Activated CD8-positive, alpha-beta memory T cell treated with anti-CD3 and anti-CD28 coated beads, Interleukin-2, amount 50 U/mL, for 48 hours (primary cell): ENCODE results near the gene POM121L2.
A peak's percentile ranks its signal among the peaks of the same experiment; 100 is the strongest.

Source experiments
- DNase-seq: peaks from one replicate; pipeline ENCODE4 v3.0.0-alpha.2; 2020

POM121L2 gene

GRCh38 chr6:27312146-27312949, at the start of gene POM121L2:
Gene POM121L2 (minus strand): TSS chr6:27312273. CDS start chr6:27312170, 103 bp downstream.
- peak; percentile 78 for DNase-seq

DNA sequence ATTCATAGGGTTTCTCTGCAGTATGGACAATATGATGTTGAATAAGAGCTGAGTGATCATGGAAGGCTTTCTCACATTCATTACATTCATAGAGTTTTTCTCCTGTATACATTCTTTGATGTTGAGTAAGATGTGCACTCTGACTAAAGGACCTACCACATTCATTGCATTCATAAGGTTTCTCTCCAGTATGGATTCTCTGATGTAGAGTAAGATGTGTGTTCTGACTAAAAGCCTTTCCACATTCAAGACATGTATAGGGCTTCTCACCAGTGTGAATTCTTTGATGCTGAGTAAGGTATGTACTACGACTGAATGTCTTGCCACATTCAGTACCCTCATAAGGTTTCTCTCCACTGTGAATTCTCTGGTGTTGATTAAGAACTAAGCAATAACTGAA, 47.2 kb upstream of the POM121L2 start:
- DNase-seq: no peak

GRCh38 chr6:27358786-27359185, 46.7 kb upstream of the POM121L2 start:
- DNase-seq: no peak

DNA sequence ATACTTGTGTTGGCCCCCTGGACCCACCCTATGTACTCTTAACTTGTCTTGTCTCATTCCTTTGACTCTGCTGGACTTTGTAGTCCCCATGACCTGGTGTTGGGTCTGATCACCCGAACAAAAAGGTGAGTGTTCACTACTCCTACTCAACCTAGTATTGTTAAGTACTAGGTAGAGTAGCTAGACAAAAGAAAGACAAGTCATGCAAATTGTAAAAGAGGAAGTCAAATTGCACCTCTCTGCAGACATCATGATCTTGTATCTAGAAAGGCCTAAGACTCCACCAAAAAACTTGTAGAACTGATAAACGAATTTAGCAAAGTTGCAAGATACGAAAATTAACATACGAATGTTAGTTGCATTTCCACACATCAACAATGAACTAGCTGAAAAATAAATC, 40.8 kb upstream of the POM121L2 start:
- DNase-seq: no peak

- no peak for DNase-seq
Observed at GRCh38 chr6:27334141-27334540, 22.1 kb upstream of the POM121L2 start.

GRCh38 chr6:27333642-27334040, 21.6 kb upstream of the POM121L2 start:
- no peak for DNase-seq

DNA sequence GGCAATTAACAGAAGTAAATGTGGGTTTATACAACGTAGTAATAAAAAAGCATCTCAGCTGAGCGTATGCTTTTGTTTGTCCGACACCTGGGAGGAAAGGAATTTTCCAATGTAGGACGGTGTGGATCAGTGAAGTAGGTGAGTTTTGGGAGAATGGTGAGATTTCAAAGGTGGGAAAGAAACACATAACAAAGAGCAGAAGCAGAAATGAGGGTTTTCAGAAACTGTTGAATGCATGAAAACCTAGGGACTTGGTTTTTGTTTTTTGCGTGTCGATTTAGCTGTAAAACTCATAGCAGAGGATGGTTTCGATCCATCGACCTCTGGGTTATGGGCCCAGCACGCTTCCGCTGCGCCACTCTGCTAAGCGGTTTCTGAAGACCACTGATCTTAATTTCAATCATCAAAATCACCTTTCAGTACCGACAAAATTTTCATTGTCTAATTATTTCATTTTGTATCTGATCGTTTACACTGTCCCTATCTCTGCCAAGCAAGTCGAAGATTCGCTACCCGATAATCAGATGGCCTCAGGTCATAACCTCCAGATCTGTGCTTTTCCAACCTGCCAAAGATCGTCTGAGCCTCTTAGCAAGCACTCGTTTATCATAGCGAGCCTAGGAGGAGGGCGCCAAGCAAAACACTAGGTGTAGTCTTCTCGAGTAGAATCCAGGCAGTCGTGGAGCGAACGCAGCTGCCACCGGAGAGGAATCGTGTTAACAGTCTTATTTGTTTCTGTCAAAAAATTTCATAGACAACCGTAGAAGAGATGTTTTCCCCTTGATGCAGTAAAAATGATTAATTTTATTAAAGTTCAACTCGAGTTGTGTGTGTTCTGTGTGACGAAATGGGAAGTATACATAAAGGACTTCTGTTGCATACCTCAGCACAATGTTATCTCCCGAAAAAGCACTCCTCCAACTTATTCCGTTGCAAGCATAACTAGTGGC, 20.9 kb upstream of the POM121L2 start:
- peak; percentile 76 for DNase-seq

DNA sequence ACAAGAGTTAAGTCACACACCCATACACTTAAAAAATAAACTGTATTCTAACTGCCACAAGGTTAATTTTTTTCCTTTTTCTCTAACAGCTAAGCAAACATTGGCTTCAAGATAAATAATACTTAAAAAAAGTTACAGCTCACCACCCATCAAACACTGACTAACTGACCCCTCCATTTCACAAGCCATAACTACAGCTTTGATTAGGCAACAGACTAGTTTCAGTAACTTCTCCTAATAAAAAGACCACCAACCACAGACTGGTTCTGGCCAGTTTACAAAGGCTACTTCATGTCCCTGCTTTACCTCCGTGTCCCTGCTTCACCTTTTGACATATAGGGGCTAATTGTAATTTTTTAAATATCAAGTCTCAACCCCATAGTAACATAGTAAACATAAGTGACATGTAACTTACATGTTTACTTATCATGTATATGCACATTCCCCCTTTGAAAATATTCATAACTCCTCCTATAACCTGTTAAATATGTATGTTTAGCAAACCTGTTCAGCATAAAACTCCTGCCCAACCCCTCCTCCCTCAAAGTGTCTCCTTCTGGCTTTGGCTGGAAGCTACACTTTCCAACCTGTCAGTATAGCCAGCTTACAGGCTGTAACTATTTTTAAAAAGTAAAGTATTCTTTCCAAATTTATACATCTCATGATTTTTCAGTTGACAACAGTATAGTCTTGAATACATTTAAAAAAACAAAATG, 15.1 kb upstream of the POM121L2 start:
- DNase-seq: no peak

DNA sequence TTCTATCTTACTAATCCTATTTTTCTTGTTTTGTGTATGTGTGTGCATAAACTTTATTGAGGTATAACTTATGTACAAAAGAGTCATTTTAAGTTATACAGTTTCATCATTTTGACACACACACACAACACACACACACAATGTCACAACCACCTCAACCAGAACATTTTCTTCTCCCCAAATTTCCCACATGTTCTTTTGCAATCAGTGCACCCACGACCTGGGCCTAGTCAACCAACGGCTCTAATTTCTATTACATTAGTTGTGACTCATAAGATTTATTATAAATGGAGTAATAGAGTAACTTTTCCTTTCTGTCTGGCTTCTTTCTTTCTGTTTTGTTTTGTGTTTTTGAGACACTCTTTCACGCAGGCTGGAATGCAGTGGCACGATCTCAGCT, 9.8 kb upstream of the POM121L2 start:
- DNase-seq: no peak

DNA sequence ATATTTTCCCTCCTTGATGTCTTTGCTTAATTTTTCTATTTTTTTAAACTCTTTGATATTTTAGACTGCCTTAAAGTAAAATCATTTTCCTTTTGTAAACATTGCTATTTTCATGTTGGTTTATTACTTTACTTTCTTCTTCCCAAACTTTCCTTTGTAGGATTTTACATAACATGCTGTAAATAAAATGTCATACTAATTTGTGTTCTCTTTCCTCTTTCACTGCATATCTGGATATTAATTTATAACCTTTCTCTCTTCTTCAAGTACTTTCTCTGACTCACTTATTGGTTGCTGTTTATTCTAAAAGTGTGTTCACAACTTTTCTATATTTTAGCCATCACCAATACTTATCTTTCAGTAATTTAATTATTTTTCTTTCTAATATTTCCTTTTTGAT, 9.3 kb upstream of the POM121L2 start:
- no peak for DNase-seq

GRCh38 chr6:27318973-27319372, 6.9 kb upstream of the POM121L2 start:
- DNase-seq: no peak

DNA sequence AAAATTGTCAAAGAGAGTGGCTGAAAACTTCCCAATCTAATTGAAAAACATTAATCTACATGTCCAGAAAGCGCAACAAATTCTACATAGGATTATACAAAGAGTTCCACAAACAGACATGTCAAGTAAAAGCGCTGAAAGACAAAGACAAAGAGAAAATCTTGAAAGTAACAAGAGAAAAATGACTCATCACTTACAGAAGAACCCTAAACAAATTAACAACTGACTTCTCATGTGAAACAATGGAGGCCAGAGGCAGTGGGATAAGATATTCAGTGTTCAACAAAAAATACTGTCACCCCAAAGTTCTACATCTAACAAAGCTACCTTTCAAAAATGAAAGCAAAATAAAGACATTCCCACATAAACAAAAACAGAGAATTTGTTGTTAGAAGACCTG, 2.0 kb upstream of the POM121L2 start:
- DNase-seq: no peak

DNA sequence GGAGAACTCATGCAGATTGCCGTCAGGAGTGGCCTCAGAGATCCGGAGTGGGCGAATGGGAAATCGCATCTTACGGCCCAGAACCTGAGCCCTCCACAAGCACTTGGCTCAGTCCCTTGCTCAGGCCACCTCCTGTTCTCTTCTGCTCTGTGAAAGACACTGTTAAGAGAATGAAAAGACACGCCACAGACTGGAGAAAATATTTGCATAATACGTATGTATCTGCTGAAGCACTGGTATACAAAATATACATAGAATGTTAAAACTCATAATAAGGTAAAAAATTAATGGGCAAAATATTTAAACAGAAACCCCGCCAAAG, 838 bp upstream of the POM121L2 start:
- no peak for DNase-seq

DNA sequence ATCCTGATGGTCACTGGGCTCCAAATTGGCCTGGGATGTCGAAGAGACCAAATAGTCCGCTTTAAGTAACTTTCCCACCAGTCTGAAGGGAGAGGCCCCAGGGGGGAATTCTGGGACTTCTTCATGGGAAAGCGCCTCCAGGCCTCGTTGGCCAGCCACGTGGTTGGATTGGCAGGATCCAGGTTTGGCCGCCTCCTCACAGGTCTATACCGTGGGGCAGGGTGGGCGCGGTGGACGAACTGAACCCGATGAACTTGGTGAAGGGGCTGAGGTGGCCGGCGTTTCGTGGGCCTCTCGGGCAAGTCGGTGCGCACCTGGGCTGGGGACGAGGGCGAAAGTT, 297 bp downstream of the POM121L2 start:
- DNase-seq: no peak

DNA sequence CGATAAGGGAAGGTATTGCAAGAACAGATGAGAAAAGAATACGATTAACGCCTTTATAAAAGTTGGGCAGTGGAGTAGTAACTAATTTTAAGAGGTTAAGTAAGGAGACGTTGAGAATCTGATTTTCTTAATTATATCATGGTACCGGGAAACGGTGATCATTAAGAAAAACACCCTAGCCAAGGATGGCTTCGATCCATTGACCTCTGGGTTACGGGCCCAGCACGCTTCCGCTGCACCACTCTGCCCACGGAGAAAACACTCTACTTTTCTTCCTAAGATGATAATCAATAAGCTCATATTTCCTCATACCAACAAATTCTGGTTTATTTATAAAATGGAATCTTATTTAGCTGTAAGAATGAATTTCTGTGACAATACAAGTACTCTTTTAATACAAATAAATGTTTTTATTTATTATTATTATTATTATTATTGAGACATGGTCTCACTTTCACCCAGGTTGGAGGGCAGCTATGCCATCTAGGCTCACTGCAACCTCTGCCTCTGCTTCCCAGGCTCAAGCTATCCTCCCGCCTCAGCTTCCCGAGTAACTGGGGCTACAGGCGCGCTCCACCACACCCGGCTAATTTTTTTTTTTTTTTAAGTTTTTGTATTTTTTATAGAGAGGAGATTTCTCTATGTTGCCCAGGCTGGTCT, 8.3 kb downstream of the POM121L2 start:
- DNase-seq: no peak

- DNase-seq: peak; percentile 71
Observed at GRCh38 chr6:27297857-27298730, 14.0 kb downstream of the POM121L2 start.

GRCh38 chr6:27297484-27297856, 14.6 kb downstream of the POM121L2 start:
- DNase-seq: no peak

DNA sequence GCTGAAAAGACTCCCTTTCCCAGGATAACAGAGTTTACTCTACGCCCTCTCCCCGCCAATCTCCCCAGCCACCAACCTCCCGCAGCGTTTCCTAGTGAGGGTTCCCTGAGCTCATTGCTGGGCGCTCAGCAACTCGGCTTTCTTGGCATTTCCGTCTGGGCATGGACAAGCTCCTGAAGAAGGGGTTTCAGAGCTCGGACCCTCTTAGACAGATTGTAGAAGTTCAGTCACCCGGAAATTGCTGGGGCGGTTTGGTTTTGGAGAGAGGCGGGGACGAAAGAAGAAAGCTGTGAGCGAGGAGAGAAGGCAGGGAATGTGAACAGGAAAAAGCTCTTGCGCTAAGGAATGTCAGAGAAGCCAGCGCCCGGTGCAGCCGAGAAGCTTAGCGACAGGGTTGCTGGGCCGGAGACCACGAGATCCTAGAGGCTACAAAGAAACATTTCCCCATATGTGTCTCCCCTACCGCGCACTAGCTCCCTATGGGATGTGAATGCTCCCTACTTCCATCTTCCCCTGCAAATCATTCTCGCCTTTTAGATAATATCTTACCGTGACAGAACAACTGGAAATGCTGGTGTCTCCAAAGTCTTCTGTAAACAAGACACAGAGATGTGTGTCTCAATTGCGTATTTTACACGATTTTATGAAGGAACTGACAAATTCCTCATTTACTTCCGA, 15.8 kb downstream of the POM121L2 start:
- DNase-seq: no peak

- no peak for DNase-seq
Observed at GRCh38 chr6:27295301-27296079, 16.6 kb downstream of the POM121L2 start.

DNA sequence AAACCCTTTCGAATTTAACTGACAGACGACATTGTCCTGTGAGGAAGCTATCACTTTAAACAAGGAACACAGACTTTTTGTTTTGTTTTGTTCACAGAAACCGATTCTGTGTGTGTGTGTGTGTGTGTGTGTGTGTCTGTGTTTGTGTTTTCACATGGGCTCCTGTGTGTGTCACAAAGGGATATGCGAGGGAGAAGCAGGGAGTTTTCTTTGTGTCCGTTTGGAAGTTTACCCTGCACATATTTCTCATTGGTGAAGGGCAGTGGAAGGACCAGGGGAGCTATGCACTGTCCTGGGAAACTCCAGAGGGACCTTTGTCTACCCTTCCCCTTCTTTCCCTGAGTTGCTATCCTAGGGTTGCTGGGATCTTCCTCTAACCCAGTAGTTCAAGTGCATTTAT, 17.7 kb downstream of the POM121L2 start:
- no peak for DNase-seq
